ENCODE results near the gene SPTLC2. TPM values are rescaled to one million over a fixed set of nuclear protein-coding genes. Genes with fewer than 3 reads are reported as not detected.

Gene SPTLC2
- total RNA-seq, 1 experiment from 2014 or later: 44.7 TPM

GRCh38 chr14:77478029-77478428 is 138.4 kb downstream of the SPTLC2 start:
- Histone ChIP-seq H2AFZ (ENCODE audit: low read depth, low read length, poor library complexity, severe bottlenecking) (no peak overlapping the region), H3K27me3 (ENCODE audit: insufficient read depth, low read length) (no peaks in the 10 kb centered on the region), H3K4me3 (replicated peaks in 1 of 2; ENCODE audit: low read depth in 1 of 2, low read length in 2 of 2) (no peak overlapping the region), H3K4me2 (ENCODE audit: low read length) (no peak overlapping the region), H3K9ac (ENCODE audit: low read length) (no peak overlapping the region), H3K9me3 (ENCODE audit: control insufficient read depth in 1 of 2, insufficient read depth in 1 of 2, low read depth in 1 of 2, low read length in 2 of 2) (no peaks in the 10 kb centered on the region), H3K9me2 (ENCODE audit: insufficient read depth) (no peaks in the 10 kb centered on the region), H4K20me1 (ENCODE audit: insufficient read depth) (no peaks in the 10 kb centered on the region), H3K4me1 (ENCODE audit: control insufficient read depth in 1 of 2, insufficient read depth in 2 of 2, low read length in 2 of 2) (no peaks in the 10 kb centered on the region), H3K27ac (ENCODE audit: low read depth, low read length) (no peak overlapping the region), H3K79me2 (ENCODE audit: insufficient read depth, low read length) (no peaks in the 10 kb centered on the region), H3K36me3 (ENCODE audit: control insufficient read depth in 1 of 2, insufficient read depth in 2 of 2, low read length in 2 of 2) (no peaks in the 10 kb centered on the region)
- BruUV-seq (replicated peaks): no TSS peak
- ChIA-PET POLR2A (no interaction called here), RAD21 (ENCODE audit: low non-redundant PET in 1 of 2, low total read pairs in 2 of 2, uncharacterized antibody in 2 of 2, unreplicated experiment in 2 of 2) (no interaction called here), CTCF (no interaction called here)
- intact Hi-C loops (cut with micrococcal nuclease): no loop called here
- ATAC-seq (no peak; the same call in 1 of the 2 replicates), DNase-seq (ENCODE audit: low read depth, low spot score) (no peak)
- TF ChIP-seq JUND (IDR thresholded peaks at IDR 0.05) (no peak), ELF1 (IDR thresholded peaks at IDR 0.05; ENCODE audit: borderline replicate concordance, low read depth) (no peak), POLR2AphosphoS5 (IDR thresholded peaks at IDR 0.05; ENCODE audit: low read depth, low read length) (no peak)

- BruUV-seq (replicated peaks): no TSS peak
- TF ChIP-seq ATF3 (IDR thresholded peaks at IDR 0.05): no peak
- no peak for TF ChIP-seq SIN3A (IDR thresholded peaks at IDR 0.05; ENCODE audit: low read depth)
- TF ChIP-seq POLR2A (IDR thresholded peaks at IDR 0.05; ENCODE audit: borderline replicate concordance, extremely low read depth, insufficient read depth, insufficient read length): no peak
- no peak for TF ChIP-seq CBX3 (IDR thresholded peaks at IDR 0.05; ENCODE audit: low read depth)
- TF ChIP-seq POLR2AphosphoS5 (IDR thresholded peaks at IDR 0.05; ENCODE audit: low read depth, low read length): no peak
- TF ChIP-seq EZH2 (IDR thresholded peaks at IDR 0.05): no peak
- no peak for TF ChIP-seq ZNF274 (IDR thresholded peaks at IDR 0.05; ENCODE audit: low read depth, low read length)
- TF ChIP-seq ZFX (IDR thresholded peaks at IDR 0.05): no peak
- no peak for TF ChIP-seq EZH2phosphoT487 (IDR thresholded peaks at IDR 0.05; ENCODE audit: borderline replicate concordance)
- no peaks in the 10 kb centered on the region for H4K20me1 ChIP-seq (ENCODE audit: insufficient read depth)
- H2AFZ ChIP-seq (ENCODE audit: low read depth, low read length, poor library complexity, severe bottlenecking): no peak overlapping the region
- H3K36me3 ChIP-seq (ENCODE audit: control insufficient read depth in 1 of 2, insufficient read depth in 2 of 2, low read length in 2 of 2): no peaks in the 10 kb centered on the region
- H3K79me2 ChIP-seq (ENCODE audit: insufficient read depth, low read length): no peaks in the 10 kb centered on the region
- CTCF ChIA-PET: interaction anchor here (2.0 kb wide), 1 partner anchor 17 kb away, joined by 5 read pairs; no protein-coding TSS in a partner anchor
- H3K4me1 ChIP-seq (ENCODE audit: control insufficient read depth in 1 of 2, insufficient read depth in 2 of 2, low read length in 2 of 2): no peaks in the 10 kb centered on the region
- H3K27ac ChIP-seq (ENCODE audit: low read depth, low read length): no peak overlapping the region
- no peak overlapping the region for H3K4me3 ChIP-seq (replicated peaks in 1 of 2; ENCODE audit: low read depth in 1 of 2, low read length in 2 of 2)
- RAD21 ChIA-PET (ENCODE audit: low non-redundant PET in 1 of 2, low total read pairs in 2 of 2, uncharacterized antibody in 2 of 2, unreplicated experiment in 2 of 2): no interaction called here
- intact Hi-C loops (cut with micrococcal nuclease): no loop called here
- no peak overlapping the region for H3K9ac ChIP-seq (ENCODE audit: low read length)
- H3K9me3 ChIP-seq (ENCODE audit: control insufficient read depth in 1 of 2, insufficient read depth in 1 of 2, low read depth in 1 of 2, low read length in 2 of 2): no peaks in the 10 kb centered on the region
- no peaks in the 10 kb centered on the region for H3K9me2 ChIP-seq (ENCODE audit: insufficient read depth)
- H3K27me3 ChIP-seq (ENCODE audit: insufficient read depth, low read length): 0 out of 2 replicates have a peak, but pooled peaks cover 4% of the 10 kb centered on the region
- H3K4me2 ChIP-seq (ENCODE audit: low read length): no peak overlapping the region
- ATAC-seq (no peak), DNase-seq (ENCODE audit: low read depth, low spot score) (no peak)
- POLR2A ChIA-PET: no interaction called here
Observed at GRCh38 chr14:77475432-77476115, 140.9 kb downstream of the SPTLC2 start.
